Naive thymus-derived CD4-positive, alpha-beta T cell (primary cell): ENCODE measurements around the gene RNF144A. TPM values are rescaled to one million over a fixed set of nuclear protein-coding genes. Genes with fewer than 3 reads are reported as not detected.

Source experiments
- ATAC-seq: fragments of 150-1000 bp; cut with Tn5 transposase; 2 replicates; pipeline ENCODE4 v1.10.0; 2021; ENCODE audit warnings: mild to moderate bottlenecking, moderate library complexity
- CTCF ChIA-PET: fragments of 350-600 bp; sonication (Branson Sonifier 250); formaldehyde crosslinking; loops from one replicate; lab custom pipeline; 2021; ENCODE audit warnings: antibody characterized with exemption; lab: Charles Lee
- POLR2A ChIA-PET: fragments of 350-600 bp; sonication (Branson Sonifier 250); formaldehyde crosslinking; loops from one replicate; lab custom pipeline; 2021; ENCODE audit warnings: antibody characterized with exemption, inconsistent platforms; lab: Charles Lee
- DNase-seq, 9 donors: peaks; one replicate each; pipeline versions ENCODE4 v3.0.0 to v3.0.0-alpha.2; 2020 to 2022; ENCODE audit warnings: mixed read lengths in 1 of 9
- H3K27ac ChIP-seq: one replicate; pipeline ENCODE4 v1.7.0; 2013; ENCODE audit warnings: mild to moderate bottlenecking, low read depth, low read length, moderate library complexity
- H3K27me3 ChIP-seq, 2 donors: one replicate each; pipeline ENCODE4 v1.7.0; 2013; ENCODE audit warnings: low read length in 2 of 2, mild to moderate bottlenecking in 2 of 2, moderate library complexity in 2 of 2; ENCODE audit not compliant: control insufficient read depth in 2 of 2, insufficient read depth in 2 of 2
- H3K36me3 ChIP-seq, 3 experiments: 1 replicate in 2 of 3; 2 replicates in 1 of 3; pipeline ENCODE4 v1.7.0; 2013; ENCODE audit warnings: low read length in 3 of 3, mild to moderate bottlenecking in 3 of 3, moderate library complexity in 1 of 3; ENCODE audit not compliant: insufficient read depth in 3 of 3, control insufficient read depth in 2 of 3
- H3K4me1 ChIP-seq, 2 donors: one replicate each; pipeline ENCODE4 v1.7.0; 2013; ENCODE audit warnings: low read length in 2 of 2, mild to moderate bottlenecking in 2 of 2, moderate library complexity in 1 of 2; ENCODE audit not compliant: control insufficient read depth in 2 of 2, insufficient read depth in 2 of 2
- H3K4me3 ChIP-seq: 2 replicates; pipeline ENCODE4 v1.7.0; 2013; ENCODE audit warnings: mild to moderate bottlenecking, low read length
- H3K9me3 ChIP-seq, 3 experiments: 1 replicate in 2 of 3; 2 replicates in 1 of 3; pipeline ENCODE4 v1.7.0; 2013; ENCODE audit warnings: low read length in 3 of 3; ENCODE audit not compliant: control insufficient read depth in 2 of 3
- H3K27ac Mint-ChIP-seq, 9 donors: one replicate each; pipeline ENCODE4 v1.8.0; 2020 to 2022; ENCODE audit warnings: mixed read lengths in 9 of 9, mild to moderate bottlenecking in 8 of 9, moderate library complexity in 5 of 9, inconsistent platforms in 2 of 9
- H3K27me3 Mint-ChIP-seq, 5 donors: one replicate each; pipeline ENCODE4 v1.8.0; 2021 to 2022; ENCODE audit warnings: mixed read lengths in 5 of 5, mild to moderate bottlenecking in 1 of 5
- H3K36me3 Mint-ChIP-seq, 5 donors: one replicate each; pipeline ENCODE4 v1.8.0; 2020 to 2022; ENCODE audit warnings: mixed read lengths in 5 of 5, mild to moderate bottlenecking in 3 of 5, inconsistent platforms in 1 of 5
- H3K4me1 Mint-ChIP-seq, 7 donors: one replicate each; pipeline ENCODE4 v1.8.0; 2020 to 2022; ENCODE audit warnings: mixed read lengths in 7 of 7, mild to moderate bottlenecking in 3 of 7, inconsistent platforms in 1 of 7
- H3K4me3 Mint-ChIP-seq, 10 donors: one replicate each; pipeline ENCODE4 v1.8.0; 2020 to 2022; ENCODE audit warnings: mild to moderate bottlenecking in 10 of 10, mixed read lengths in 10 of 10, moderate library complexity in 6 of 10, inconsistent platforms in 2 of 10
- H3K9me3 Mint-ChIP-seq, 11 donors: one replicate each; pipeline ENCODE4 v1.8.0; 2020 to 2022; ENCODE audit warnings: mixed read lengths in 11 of 11, mild to moderate bottlenecking in 4 of 11, inconsistent platforms in 1 of 11, moderate library complexity in 1 of 11
- intact Hi-C, 2 donors: fragments of 100-400 bp; cut with micrococcal nuclease; formaldehyde crosslinking; loops; one replicate each; pipeline ENCODE4 v1.15.1; 2023
- polyA plus RNA-seq, 2 donors: library from polyadenylated mRNA; unstranded; fragments of 300-500 nt; fragmentation: Illumina TruSeq; gene quantifications; one replicate each; pipeline ENCODE4 v1.2.3, GENCODE V29; 2021
- total RNA-seq, 6 experiments: library from RNA in 5 of 6; stranded (reverse) in 5 of 6; gene quantifications; 1 replicate in 5 of 6; 2 replicates in 1 of 6; pipeline ENCODE4 v1.2.3 and lab custom pipeline; 2021 to 2026

Gene RNF144A
- total RNA-seq (10 to 100 TPM; 40.0 to 74.4 (median 61.2) TPM), polyA plus RNA-seq (10 to 100 TPM; 21.2 to 23.5 TPM), total RNA-seq (lab: John Stamatoyannopoulos, UW) (100 reads per million, percentile 84 among the genes with 10 or more reads in this experiment)

GRCh38 chr2:6917071-6917760, at the start of gene RNF144A:
TSS of gene RNF144A (plus strand) at chr2:6917412. CDS start at chr2:6996927, 79,515 bp downstream.
- peaks cover 25 to 80% of the 10 kb centered on the region in 2 donors for H3K4me1 ChIP-seq

GRCh38 chr2:6872394-6872793, 44.8 kb upstream of the RNF144A start:
- no peaks in the 10 kb centered on the region for H3K27me3 ChIP-seq
- no peaks in the 10 kb centered on the region for H3K9me3 ChIP-seq
- Mint-ChIP-seq H3K27ac (peak overlapping the region; percentile 1 to 90 (median 50)), H3K9me3 (peaks cover 0 to 5% (median 4%) of the 10 kb centered on the region in 11 donors), H3K36me3 (peaks cover 0 to 31% (median 0%) of the 10 kb centered on the region in 5 donors), H3K4me3 (peak overlapping the region in 9 of 10 donors; percentile 0 to 77 (median 39)), H3K4me1 (peaks cover 16 to 63% (median 55%) of the 10 kb centered on the region in 7 donors), H3K27me3 (no peaks in the 10 kb centered on the region)
- DNase-seq, result no peak
- H3K4me1 ChIP-seq, result peaks cover 0 to 19% of the 10 kb centered on the region in 2 donors
- H3K27ac ChIP-seq, result no peak overlapping the region
- ChIA-PET POLR2A (interaction anchor here (0.6 to 1.0 kb wide), 4 partner anchors 37 to 180 kb away, joined by 3 read pairs; no protein-coding TSS in a partner anchor), CTCF (interaction anchor here (0.7 to 1.3 kb wide), 6 partner anchors 11 to 142 kb away, joined by 3 to 5 read pairs (median 4); no protein-coding TSS in a partner anchor)
- no peaks in the 10 kb centered on the region for H3K36me3 ChIP-seq
- intact Hi-C loops, result no loop called here
- H3K4me3 ChIP-seq, result no peak overlapping the region
- no peak for ATAC-seq

More at GRCh38 chr2:6917071-6917760, at the start of gene RNF144A:
- Mint-ChIP-seq H3K36me3 (peaks cover 0 to 53% (median 12%) of the 10 kb centered on the region in 5 donors), H3K27me3 (peaks cover 0 to 18% (median 0%) of the 10 kb centered on the region in 5 donors), H3K4me1 (peaks cover 41 to 84% (median 77%) of the 10 kb centered on the region in 7 donors), H3K4me3 (peak within 1 kb of the TSS; percentile 78 to 87 (median 80)), H3K9me3 (peaks cover 0 to 12% (median 2%) of the 10 kb centered on the region in 11 donors), H3K27ac (peak within 1 kb of the TSS; percentile 20 to 99 (median 78))
- DNase-seq, result peak; percentile 63 to 91 (median 79)
- Histone ChIP-seq H3K36me3 (peaks cover 0 to 3% (median 0%) of the 10 kb centered on the region in 3 experiments), H3K27ac (peak within 1 kb of the TSS; percentile 76), H3K27me3 (no peaks in the 10 kb centered on the region), H3K4me3 (peak within 1 kb of the TSS; percentile 61), H3K9me3 (no peaks in the 10 kb centered on the region)
- intact Hi-C loops, result loop anchor here (1.0 to 10.0 kb wide), 7 partner anchors 8 to 1920 kb away; partner anchors contain the start of gene KIDINS220 (in 1 of the 2)
- peak; percentile 95 for ATAC-seq
- POLR2A ChIA-PET, result interaction anchor here (0.7 to 9.1 kb wide), 8 partner anchors 9 to 115 kb away, joined by 3 to 81 read pairs (median 4); partner anchors contain the start of gene RSAD2
- CTCF ChIA-PET, result interaction anchor here (0.6 to 5.0 kb wide), 18 partner anchors 10 to 141 kb away, joined by 3 to 39 read pairs (median 4); no protein-coding TSS in a partner anchor

- no peak overlapping the region for H3K27ac ChIP-seq
- no peak for ATAC-seq
- DNase-seq, result no peak
- Mint-ChIP-seq H3K4me1 (peaks cover 24 to 72% (median 58%) of the 10 kb centered on the region in 7 donors), H3K9me3 (peaks cover 0 to 5% (median 4%) of the 10 kb centered on the region in 11 donors), H3K4me3 (peak overlapping the region in 1 of 10 donors; percentile 16), H3K36me3 (peaks cover 0 to 35% (median 0%) of the 10 kb centered on the region in 5 donors), H3K27me3 (no peaks in the 10 kb centered on the region), H3K27ac (peak overlapping the region in 5 of 9 donors; percentile 13 to 90 (median 46))
- CTCF ChIA-PET, result interaction anchor here (0.6 kb wide), 1 partner anchor 59 kb away, joined by 3 read pairs; no protein-coding TSS in a partner anchor
- no peaks in the 10 kb centered on the region for H3K9me3 ChIP-seq
- POLR2A ChIA-PET, result interaction anchor here (0.6 to 7.6 kb wide), 2 partner anchors 7 to 16 kb away, joined by 3 to 94 read pairs; partner anchors contain the start of gene CMPK2
- no peaks in the 10 kb centered on the region for H3K36me3 ChIP-seq
- intact Hi-C loops, result no loop called here
- no peak overlapping the region for H3K4me3 ChIP-seq
- no peaks in the 10 kb centered on the region for H3K27me3 ChIP-seq
- H3K4me1 ChIP-seq, result peaks cover 12 to 33% of the 10 kb centered on the region in 2 donors
Measured at GRCh38 chr2:6874032-6874431, 43.2 kb upstream of the RNF144A start.

GRCh38 chr2:6876309-6876708, 40.9 kb upstream of the RNF144A start:
- H3K27me3 ChIP-seq, result no peaks in the 10 kb centered on the region
- peak overlapping the region in 5 of 10 donors; percentile 69 to 93 (median 88) for H3K4me3 Mint-ChIP-seq
- H3K36me3 Mint-ChIP-seq, result peaks cover 0 to 41% (median 0%) of the 10 kb centered on the region in 5 donors
- H3K36me3 ChIP-seq, result no peaks in the 10 kb centered on the region
- H3K9me3 Mint-ChIP-seq, result peaks cover 0 to 5% (median 4%) of the 10 kb centered on the region in 11 donors
- no peaks in the 10 kb centered on the region for H3K9me3 ChIP-seq
- H3K27me3 Mint-ChIP-seq, result no peaks in the 10 kb centered on the region
- ChIA-PET CTCF (interaction anchor here (0.6 to 3.9 kb wide), 4 partner anchors 8 to 18 kb away, joined by 4 to 38 read pairs (median 5); partner anchors contain the start of gene CMPK2), POLR2A (interaction anchor here (2.2 to 7.6 kb wide), 3 partner anchors 9 to 38 kb away, joined by 5 to 94 read pairs (median 70); partner anchors contain the start of genes CMPK2 and RNF144A)
- H3K4me1 Mint-ChIP-seq, result peaks cover 38 to 92% (median 71%) of the 10 kb centered on the region in 7 donors
- H3K27ac Mint-ChIP-seq, result peak overlapping the region in 4 of 9 donors; percentile 40 to 98 (median 66)
- H3K4me1 ChIP-seq, result peaks cover 20 to 50% of the 10 kb centered on the region in 2 donors
- DNase-seq (no peak), ATAC-seq (no peak)
- H3K27ac ChIP-seq, result no peak overlapping the region
- H3K4me3 ChIP-seq, result no peak overlapping the region
- intact Hi-C loops, result no loop called here

GRCh38 chr2:6877402-6878304, 39.6 kb upstream of the RNF144A start, which contains the start of gene RSAD2:
TSS of gene RSAD2 (plus strand) at chr2:6877777. CDS start at chr2:6877801, 24 bp downstream.
- intact Hi-C loops, result loop anchor here (1.0 kb wide), 3 partner anchors 11 to 44 kb away; no protein-coding TSS in a partner anchor
- no peaks in the 10 kb centered on the region for H3K27me3 Mint-ChIP-seq
- DNase-seq, result peak in 8 of 9 donors; percentile 29 to 73 (median 64)
- no peaks in the 10 kb centered on the region for H3K9me3 ChIP-seq
- H3K4me3 Mint-ChIP-seq, result peak within 1 kb of the TSS; percentile 80 to 97 (median 90)
- POLR2A ChIA-PET, result interaction anchor here (0.7 to 7.6 kb wide), 8 partner anchors 10 to 1804 kb away, joined by 3 to 94 read pairs (median 6); partner anchors contain the start of genes CMPK2, ID2 and RNF144A
- ATAC-seq, result peak; percentile 85
- peak within 1 kb of the TSS; percentile 80 to 98 (median 91) for H3K27ac Mint-ChIP-seq
- H3K27ac ChIP-seq, result peak within 1 kb of the TSS; percentile 59
- no peaks in the 10 kb centered on the region for H3K27me3 ChIP-seq
- H3K4me1 Mint-ChIP-seq, result peaks cover 36 to 94% (median 78%) of the 10 kb centered on the region in 7 donors
- H3K9me3 Mint-ChIP-seq, result peaks cover 0 to 5% (median 3%) of the 10 kb centered on the region in 11 donors
- peaks cover 0 to 48% (median 6%) of the 10 kb centered on the region in 5 donors for H3K36me3 Mint-ChIP-seq
- CTCF ChIA-PET, result interaction anchor here (0.6 to 3.9 kb wide), 9 partner anchors 10 to 167 kb away, joined by 3 to 38 read pairs (median 5); partner anchors contain the start of gene CMPK2
- peak within 1 kb of the TSS; percentile 58 for H3K4me3 ChIP-seq
- no peaks in the 10 kb centered on the region for H3K36me3 ChIP-seq
- peaks cover 20 to 50% of the 10 kb centered on the region in 2 donors for H3K4me1 ChIP-seq
